ENCODE results near the gene AGPAT2. TPM values are rescaled to one million over a fixed set of nuclear protein-coding genes. Genes with fewer than 3 reads are reported as not detected.
A peak's percentile ranks its signal among the peaks of the same experiment; 100 is the strongest.

Gene AGPAT2
- total RNA-seq, 1 donor from 2014 or later = 30.8 TPM

DNA sequence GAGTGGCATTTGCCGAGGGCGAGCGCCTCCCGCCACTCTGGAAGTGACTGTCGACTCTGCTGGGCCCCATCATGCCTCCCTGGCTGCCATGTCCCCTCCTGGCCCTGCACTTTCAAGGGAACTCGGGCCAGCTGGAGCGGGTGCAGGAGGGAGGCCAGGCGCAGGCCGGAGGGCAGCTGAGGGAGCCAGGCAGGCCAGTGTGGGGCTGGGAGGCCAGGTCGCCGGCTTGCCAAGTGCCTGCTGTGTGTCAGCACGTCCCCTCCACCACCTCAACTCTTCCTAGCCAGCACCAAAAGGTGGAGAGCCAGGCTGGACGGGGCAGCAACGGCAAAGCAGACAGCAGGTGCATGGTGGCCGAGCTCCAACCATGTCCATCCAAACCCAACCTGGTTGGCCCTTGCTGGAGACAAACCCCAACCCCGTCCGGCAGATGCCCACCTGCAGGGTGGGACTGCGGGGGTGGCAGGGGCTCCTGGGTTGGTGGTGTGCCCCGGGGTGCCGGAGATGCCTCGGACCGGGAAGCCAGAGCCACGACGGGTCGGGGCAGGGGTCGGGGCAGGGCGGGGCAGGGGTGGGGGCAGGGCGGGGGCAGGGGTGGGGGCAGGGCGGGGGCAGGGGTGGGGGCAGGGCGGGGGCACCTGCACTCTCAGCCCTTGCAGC lies 61.1 kb downstream of the AGPAT2 start:
- no peaks in the 10 kb centered on the region for H3K79me2 ChIP-seq (ENCODE audit: insufficient read depth, low read length)
- H4K20me1 ChIP-seq (ENCODE audit: insufficient read depth, low read length) = peaks cover 7% of the 10 kb centered on the region
- no peak overlapping the region for H3K4me2 ChIP-seq (ENCODE audit: low read length)
- no peak overlapping the region for H3K4me3 ChIP-seq (ENCODE audit: insufficient read depth, low read depth, low read length)
- H3K9me3 ChIP-seq (ENCODE audit: insufficient read depth, low read depth, low read length) = no peaks in the 10 kb centered on the region
- no peak overlapping the region for H3K9ac ChIP-seq (ENCODE audit: low read length)
- H3K4me1 Mint-ChIP-seq (ENCODE audit: low read depth, unreplicated experiment) = peaks cover 4% of the 10 kb centered on the region
- FAIRE-seq = no peak
- no peak for DNase-seq (ENCODE audit: low read depth)
- H3K36me3 ChIP-seq (ENCODE audit: insufficient read depth, low read length) = no peaks in the 10 kb centered on the region
- H3K27me3 Mint-ChIP-seq (ENCODE audit: low read depth, unreplicated experiment) = peaks cover 8% of the 10 kb centered on the region
- H3K27me3 ChIP-seq (ENCODE audit: insufficient read depth, low read length) = no peaks in the 10 kb centered on the region
- H3K27ac ChIP-seq (ENCODE audit: low read depth, low read length) = no peak overlapping the region
- H2AFZ ChIP-seq (ENCODE audit: low read depth, low read length) = no peak overlapping the region
- no peak overlapping the region for H3K4me3 Mint-ChIP-seq (ENCODE audit: unreplicated experiment)
- H3K4me1 ChIP-seq (ENCODE audit: insufficient read depth, low read length) = peaks cover 7% of the 10 kb centered on the region
- no peaks in the 10 kb centered on the region for H3K9me3 Mint-ChIP-seq (ENCODE audit: unreplicated experiment)
- H3K36me3 Mint-ChIP-seq (ENCODE audit: low read depth, unreplicated experiment) = no peaks in the 10 kb centered on the region
- no peak for TF ChIP-seq CTCF (IDR thresholded peaks at IDR 0.05; ENCODE audit: insufficient read depth, low read depth, low read length)
- TF ChIP-seq EZH2 (IDR thresholded peaks at IDR 0.05; ENCODE audit: insufficient read depth, low read length) = no peak
- H3K27ac Mint-ChIP-seq (ENCODE audit: unreplicated experiment) = no peak overlapping the region

DNA sequence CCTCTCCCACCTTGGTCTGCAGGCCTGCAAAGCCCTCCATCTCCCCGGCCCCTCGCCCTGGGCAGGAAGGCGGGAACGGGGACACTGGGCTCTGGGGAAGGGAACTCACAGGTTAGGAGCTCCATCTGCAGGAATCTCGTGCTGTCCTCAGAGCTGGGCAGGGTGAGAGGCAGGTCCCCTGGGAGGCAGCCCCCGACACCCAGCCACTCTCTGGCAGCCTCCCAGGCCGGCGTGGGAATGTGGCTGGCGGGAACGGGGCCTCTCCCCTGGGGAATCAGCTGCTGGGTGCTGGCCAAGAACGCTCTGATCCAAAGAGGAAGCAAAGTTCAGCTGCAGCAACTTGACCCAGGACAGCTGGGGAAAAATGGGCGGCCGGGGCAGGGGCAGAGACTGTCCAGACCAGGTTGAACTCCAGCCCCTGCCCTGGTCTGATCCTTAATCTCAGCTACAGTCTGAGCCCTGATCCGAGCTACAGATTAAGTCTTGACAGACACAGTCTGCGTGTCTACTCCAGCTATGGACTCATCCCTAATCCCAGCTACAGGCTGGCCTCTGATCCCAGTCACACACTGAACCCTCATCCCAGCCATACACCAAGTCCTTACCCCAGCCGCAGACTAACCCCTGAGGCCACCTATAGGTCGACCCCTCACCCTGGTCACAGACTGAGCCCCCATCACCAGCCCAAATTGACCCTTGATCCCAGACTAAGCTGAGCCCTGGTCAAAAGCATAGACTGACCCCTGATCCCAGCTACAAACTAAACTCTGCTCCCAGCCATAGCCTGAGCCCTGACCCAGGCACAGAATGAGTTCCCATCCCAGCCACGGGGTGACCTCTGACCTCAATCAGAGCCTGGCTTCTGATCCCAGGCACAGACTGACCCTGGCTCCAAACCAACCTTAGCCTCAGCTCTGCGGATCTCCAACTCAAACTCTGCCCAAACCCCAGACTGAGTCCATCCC lies 61.9 kb downstream of the AGPAT2 start:
- peaks cover 7% of the 10 kb centered on the region for H3K4me1 ChIP-seq (ENCODE audit: insufficient read depth, low read length)
- H3K36me3 ChIP-seq (ENCODE audit: insufficient read depth, low read length) = no peaks in the 10 kb centered on the region
- peaks cover 8% of the 10 kb centered on the region for H3K27me3 Mint-ChIP-seq (ENCODE audit: low read depth, unreplicated experiment)
- no peaks in the 10 kb centered on the region for H3K27me3 ChIP-seq (ENCODE audit: insufficient read depth, low read length)
- H3K36me3 Mint-ChIP-seq (ENCODE audit: low read depth, unreplicated experiment) = no peaks in the 10 kb centered on the region
- no peak for TF ChIP-seq EZH2 (IDR thresholded peaks at IDR 0.05; ENCODE audit: insufficient read depth, low read length)
- no peak for TF ChIP-seq CTCF (IDR thresholded peaks at IDR 0.05; ENCODE audit: insufficient read depth, low read depth, low read length)
- H2AFZ ChIP-seq (ENCODE audit: low read depth, low read length) = no peak overlapping the region
- no peaks in the 10 kb centered on the region for H3K9me3 ChIP-seq (ENCODE audit: insufficient read depth, low read depth, low read length)
- no peak overlapping the region for H3K4me2 ChIP-seq (ENCODE audit: low read length)
- H3K27ac ChIP-seq (ENCODE audit: low read depth, low read length) = no peak overlapping the region
- H3K9me3 Mint-ChIP-seq (ENCODE audit: unreplicated experiment) = no peaks in the 10 kb centered on the region
- no peak overlapping the region for H3K27ac Mint-ChIP-seq (ENCODE audit: unreplicated experiment)
- no peak overlapping the region for H3K9ac ChIP-seq (ENCODE audit: low read length)
- FAIRE-seq (no peak), DNase-seq (ENCODE audit: low read depth) (peak; percentile 25)
- H3K4me3 ChIP-seq (ENCODE audit: insufficient read depth, low read depth, low read length) = no peak overlapping the region
- no peak overlapping the region for H3K4me3 Mint-ChIP-seq (ENCODE audit: unreplicated experiment)
- no peaks in the 10 kb centered on the region for H3K79me2 ChIP-seq (ENCODE audit: insufficient read depth, low read length)
- H4K20me1 ChIP-seq (ENCODE audit: insufficient read depth, low read length) = no peaks in the 10 kb centered on the region
- peaks cover 4% of the 10 kb centered on the region for H3K4me1 Mint-ChIP-seq (ENCODE audit: low read depth, unreplicated experiment)
